ENCODE data around the gene MSANTD1. TPM values are rescaled to one million over a fixed set of nuclear protein-coding genes. Genes with fewer than 3 reads are reported as not detected.

Gene MSANTD1
- total and polyA plus RNA-seq, 2 donors (not counting 1 experiment from before 2014, with no cell fraction given) = 0.78 to 5.5 TPM

DNA sequence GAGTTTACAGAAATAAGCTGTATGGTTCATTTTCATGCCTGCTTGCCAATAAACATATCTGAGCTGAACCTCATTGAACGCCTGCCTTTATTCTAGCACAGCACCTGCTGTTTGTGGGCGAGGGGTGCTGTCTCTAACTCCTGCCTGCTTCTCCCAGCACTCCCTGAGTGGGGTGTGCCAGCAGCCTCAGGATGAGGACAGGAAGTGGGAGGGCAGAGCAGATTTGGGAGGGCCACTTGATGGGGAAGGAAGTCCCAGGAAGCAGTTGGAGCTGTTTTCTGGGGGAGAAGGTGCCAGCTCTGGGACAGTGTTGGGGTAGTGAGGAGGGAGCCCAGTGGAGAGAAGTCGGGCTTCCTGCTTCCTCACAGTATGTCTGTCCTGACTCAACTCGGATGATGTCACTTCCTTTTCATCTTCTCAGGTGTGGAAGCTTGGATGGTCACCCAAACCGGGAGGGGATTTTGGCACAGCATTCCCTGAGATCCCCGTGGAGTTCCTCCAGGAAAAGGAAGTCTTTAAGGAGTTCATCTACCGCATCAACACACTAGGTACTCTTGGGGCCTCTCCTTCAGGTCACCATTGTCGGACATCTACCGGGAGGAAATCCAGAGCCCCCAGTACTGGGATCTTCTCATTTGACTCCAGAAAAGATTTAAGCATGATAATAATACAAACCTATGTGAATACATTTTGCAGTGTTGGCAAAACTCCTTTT is 29.0 kb upstream of the MSANTD1 start:
- ChIA-PET POLR2A (no interaction called here), CTCF (no interaction called here)
- intact Hi-C loops (cut with micrococcal nuclease) = no loop called here
- Histone ChIP-seq H3K36me3 (replicated peaks in 1 of 2; ENCODE audit: control extremely low read depth in 1 of 2, control insufficient read depth in 1 of 2, extremely low read depth in 1 of 2, insufficient read depth in 2 of 2, low read length in 1 of 2) (peaks cover 0 to 94% of the 10 kb centered on the region in 2 experiments), H3K9ac (ENCODE audit: low read length) (no peak overlapping the region), H3K27me3 (replicated peaks in 1 of 4; ENCODE audit: control extremely low read depth in 1 of 4, control insufficient read depth in 3 of 4, insufficient read depth in 4 of 4, low read length in 3 of 4) (no peaks in the 10 kb centered on the region), H3K4me2 (replicated peaks; ENCODE audit: low read depth, low read length, poor library complexity, severe bottlenecking) (no peak overlapping the region), H3K9me3 (ENCODE audit: control extremely low read depth in 1 of 3, control insufficient read depth in 2 of 3, insufficient read depth in 1 of 3, low read length in 2 of 3) (no peaks in the 10 kb centered on the region), H3K4me1 (ENCODE audit: control insufficient read depth in 2 of 2, insufficient read depth in 2 of 2, low read length in 2 of 2) (no peaks in the 10 kb centered on the region), H3K27ac (ENCODE audit: low read length in 2 of 2) (no peak overlapping the region), H2AFZ (ENCODE audit: insufficient read depth, low read depth, low read length, poor library complexity, severe bottlenecking) (no peak overlapping the region), H4K20me1 (ENCODE audit: control insufficient read depth, insufficient read depth, low read length, poor library complexity, severe bottlenecking) (no peaks in the 10 kb centered on the region), H3K79me2 (ENCODE audit: control insufficient read depth, insufficient read depth, low read length) (no peaks in the 10 kb centered on the region), H3K4me3 (ENCODE audit: control extremely low read depth in 1 of 5, extremely low read depth in 1 of 5, insufficient read depth in 1 of 5, low read depth in 2 of 5, low read length in 4 of 5) (no peak overlapping the region)
- Mint-ChIP-seq H3K9me3 (ENCODE audit: insufficient read depth) (no peaks in the 10 kb centered on the region), H3K4me3 (no peak overlapping the region), H3K4me1 (no peaks in the 10 kb centered on the region), H3K27me3 (no peaks in the 10 kb centered on the region), H3K27ac (no peak overlapping the region)
- ATAC-seq (ENCODE audit: low read depth) (no peak), DNase-seq (no peak)
- 88% methylated on average over 5 of the region's 9 CpGs for WGBS (ENCODE audit: insufficient coverage)
- TF ChIP-seq EZH2 (IDR thresholded peaks at IDR 0.05; ENCODE audit: borderline replicate concordance, insufficient read depth, low read depth, low read length, poor library complexity, severe bottlenecking) = no peak
- TF ChIP-seq, protein P1, sequence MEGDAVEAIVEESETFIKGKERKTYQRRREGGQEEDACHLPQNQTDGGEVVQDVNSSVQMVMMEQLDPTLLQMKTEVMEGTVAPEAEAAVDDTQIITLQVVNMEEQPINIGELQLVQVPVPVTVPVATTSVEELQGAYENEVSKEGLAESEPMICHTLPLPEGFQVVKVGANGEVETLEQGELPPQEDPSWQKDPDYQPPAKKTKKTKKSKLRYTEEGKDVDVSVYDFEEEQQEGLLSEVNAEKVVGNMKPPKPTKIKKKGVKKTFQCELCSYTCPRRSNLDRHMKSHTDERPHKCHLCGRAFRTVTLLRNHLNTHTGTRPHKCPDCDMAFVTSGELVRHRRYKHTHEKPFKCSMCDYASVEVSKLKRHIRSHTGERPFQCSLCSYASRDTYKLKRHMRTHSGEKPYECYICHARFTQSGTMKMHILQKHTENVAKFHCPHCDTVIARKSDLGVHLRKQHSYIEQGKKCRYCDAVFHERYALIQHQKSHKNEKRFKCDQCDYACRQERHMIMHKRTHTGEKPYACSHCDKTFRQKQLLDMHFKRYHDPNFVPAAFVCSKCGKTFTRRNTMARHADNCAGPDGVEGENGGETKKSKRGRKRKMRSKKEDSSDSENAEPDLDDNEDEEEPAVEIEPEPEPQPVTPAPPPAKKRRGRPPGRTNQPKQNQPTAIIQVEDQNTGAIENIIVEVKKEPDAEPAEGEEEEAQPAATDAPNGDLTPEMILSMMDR (IDR thresholded peaks at IDR 0.05) = no peak

DNA sequence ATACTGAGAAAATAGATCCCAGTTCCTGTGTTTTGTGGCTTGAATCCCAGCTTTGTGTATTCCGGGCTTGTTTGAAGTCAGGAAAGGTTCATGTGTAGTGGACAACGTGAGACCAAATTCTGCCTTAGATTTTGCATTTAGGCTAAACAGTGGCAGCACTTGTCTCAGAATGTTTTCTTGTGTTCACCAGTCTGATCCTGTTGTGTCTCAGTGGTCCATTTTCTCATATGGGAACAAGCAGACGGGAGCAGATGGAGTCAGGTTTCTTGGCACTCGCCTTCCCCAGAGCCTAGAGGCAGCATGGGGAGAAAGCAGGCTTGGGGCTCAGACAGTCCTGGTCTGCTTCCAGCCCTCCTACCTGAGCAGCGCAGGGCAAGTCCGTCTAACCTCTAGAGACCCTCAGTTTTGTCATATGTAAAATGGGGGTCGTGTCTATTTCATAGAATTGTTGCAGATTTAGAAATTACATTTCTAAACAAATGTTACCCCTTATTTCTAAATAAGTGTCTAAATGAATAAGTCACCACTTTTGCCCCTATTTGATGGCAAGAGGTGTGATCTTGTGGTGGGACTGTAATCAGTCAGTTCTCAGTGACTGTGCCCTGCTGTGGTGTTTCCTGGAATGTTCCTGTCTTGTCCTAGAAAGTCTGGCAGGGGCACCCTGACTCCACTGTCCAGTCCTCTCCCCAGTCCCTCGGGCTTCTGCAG is 28.3 kb upstream of the MSANTD1 start:
- POLR2A ChIA-PET = no interaction called here
- no peaks in the 10 kb centered on the region for H3K9me3 Mint-ChIP-seq (ENCODE audit: insufficient read depth)
- DNase-seq (no peak), ATAC-seq (ENCODE audit: low read depth) (no peak)
- H3K27ac Mint-ChIP-seq = no peak overlapping the region
- WGBS (ENCODE audit: insufficient coverage) = 100% methylated on average over 5 of the region's 8 CpGs
- TF ChIP-seq, protein P1 (IDR thresholded peaks at IDR 0.05) = no peak
- no peak for TF ChIP-seq EZH2 (IDR thresholded peaks at IDR 0.05; ENCODE audit: borderline replicate concordance, insufficient read depth, low read depth, low read length, poor library complexity, severe bottlenecking)
- Histone ChIP-seq H3K27ac (ENCODE audit: low read length in 2 of 2) (no peak overlapping the region), H3K4me1 (ENCODE audit: control insufficient read depth in 2 of 2, insufficient read depth in 2 of 2, low read length in 2 of 2) (no peaks in the 10 kb centered on the region), H3K4me3 (ENCODE audit: control extremely low read depth in 1 of 5, extremely low read depth in 1 of 5, insufficient read depth in 1 of 5, low read depth in 2 of 5, low read length in 4 of 5) (no peak overlapping the region), H2AFZ (ENCODE audit: insufficient read depth, low read depth, low read length, poor library complexity, severe bottlenecking) (no peak overlapping the region), H3K9me3 (ENCODE audit: control extremely low read depth in 1 of 3, control insufficient read depth in 2 of 3, insufficient read depth in 1 of 3, low read length in 2 of 3) (no peaks in the 10 kb centered on the region), H3K9ac (ENCODE audit: low read length) (no peak overlapping the region), H3K27me3 (replicated peaks in 1 of 4; ENCODE audit: control extremely low read depth in 1 of 4, control insufficient read depth in 3 of 4, insufficient read depth in 4 of 4, low read length in 3 of 4) (no peaks in the 10 kb centered on the region), H4K20me1 (ENCODE audit: control insufficient read depth, insufficient read depth, low read length, poor library complexity, severe bottlenecking) (no peaks in the 10 kb centered on the region), H3K4me2 (replicated peaks; ENCODE audit: low read depth, low read length, poor library complexity, severe bottlenecking) (no peak overlapping the region), H3K36me3 (replicated peaks in 1 of 2; ENCODE audit: control extremely low read depth in 1 of 2, control insufficient read depth in 1 of 2, extremely low read depth in 1 of 2, insufficient read depth in 2 of 2, low read length in 1 of 2) (peaks cover 0 to 94% of the 10 kb centered on the region in 2 experiments), H3K79me2 (ENCODE audit: control insufficient read depth, insufficient read depth, low read length) (no peaks in the 10 kb centered on the region)
- H3K4me1 Mint-ChIP-seq = no peaks in the 10 kb centered on the region
- intact Hi-C loops (cut with micrococcal nuclease) = no loop called here
- H3K4me3 Mint-ChIP-seq = no peak overlapping the region
- no peaks in the 10 kb centered on the region for H3K27me3 Mint-ChIP-seq
- CTCF ChIA-PET = no interaction called here

All from B cell (primary cell).